GM21447 (cell line): ENCODE results near the gene IWS1.

Experiments
- ATAC-seq: cut with Tn5 transposase; IDR thresholded peaks from one replicate; pipeline ENCODE4 v1.9.1; 2021; ENCODE audit not compliant: unreplicated experiment

The IWS1 gene

DNA sequence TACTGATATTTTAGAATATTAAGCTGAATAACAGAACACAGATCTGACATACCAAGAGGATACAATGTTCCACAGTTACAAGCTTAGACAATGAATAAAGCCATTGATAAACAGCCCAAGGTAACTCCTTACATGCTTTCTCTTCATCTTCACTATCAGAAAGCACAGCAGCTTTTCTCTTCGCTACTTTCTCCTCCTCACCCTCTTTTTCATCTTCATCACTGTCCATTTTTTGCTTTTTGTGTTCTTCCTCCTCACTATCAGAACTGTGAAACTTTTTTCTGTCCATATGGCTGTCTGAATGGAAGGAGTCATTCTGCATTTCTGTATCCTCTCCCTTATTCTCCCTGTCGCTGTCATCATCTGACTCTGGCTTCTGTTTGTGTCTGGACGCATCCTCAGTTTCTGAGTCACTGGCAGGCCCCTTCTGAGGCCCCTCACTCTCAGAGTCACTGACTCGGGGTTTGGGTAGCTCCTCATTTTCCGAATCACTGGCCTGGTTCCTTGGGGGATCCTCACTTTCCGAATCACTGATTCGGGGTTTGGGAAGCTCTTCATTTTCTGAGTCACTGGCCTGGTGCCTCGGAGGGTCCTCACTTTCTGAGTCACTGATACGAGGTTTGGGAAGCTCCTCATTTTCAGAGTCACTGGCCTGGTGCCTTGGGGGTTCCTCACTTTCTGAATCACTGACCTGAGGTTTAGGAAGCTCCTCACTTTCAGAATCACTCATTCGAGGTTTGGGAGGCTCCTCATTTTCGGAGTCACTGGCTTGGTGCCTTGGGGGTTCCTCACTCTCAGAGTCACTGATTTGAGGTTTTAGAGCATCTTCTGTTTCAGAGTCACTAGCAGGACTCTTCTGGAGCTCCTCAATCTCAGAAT is 21.5 kb downstream of the IWS1 start:
- no peak for ATAC-seq

DNA sequence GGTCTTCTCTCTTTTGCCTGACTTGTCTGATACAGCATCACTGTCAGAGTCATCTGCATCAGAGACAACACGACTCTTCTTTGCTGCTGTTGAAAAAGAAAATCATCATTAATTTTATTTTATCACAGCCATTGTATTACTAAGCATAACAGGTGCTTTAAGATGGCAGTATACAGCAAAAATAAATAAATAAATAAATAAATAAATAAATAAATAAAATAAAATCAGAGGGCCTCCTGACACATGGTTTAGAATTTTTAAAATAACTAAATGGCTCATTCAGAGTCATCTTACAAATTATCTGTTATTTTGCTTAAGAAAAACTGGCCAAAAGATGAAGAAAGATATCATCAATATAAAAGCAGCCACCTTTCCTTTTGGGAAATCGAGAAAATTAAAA is 22.8 kb downstream of the IWS1 start:
- no peak for ATAC-seq

DNA sequence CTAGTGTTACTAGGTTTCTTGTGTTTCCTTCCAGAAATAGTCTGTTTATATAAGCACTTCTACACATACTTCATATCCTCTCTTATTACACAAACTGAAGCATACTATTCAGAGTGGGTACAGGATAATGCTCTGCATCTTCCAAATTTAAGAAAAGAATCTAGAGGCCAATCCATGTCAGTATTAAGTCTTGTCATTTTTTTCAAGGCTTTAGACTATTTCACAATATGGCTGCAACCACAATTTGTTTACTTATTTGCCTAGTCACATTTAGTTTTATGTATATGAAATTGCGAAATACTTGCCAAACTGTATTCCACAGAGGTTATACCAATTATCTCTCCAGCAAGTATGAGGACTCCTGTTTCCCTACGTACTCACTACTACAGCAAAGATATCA is 27.9 kb downstream of the IWS1 start:
- no peak for ATAC-seq

DNA sequence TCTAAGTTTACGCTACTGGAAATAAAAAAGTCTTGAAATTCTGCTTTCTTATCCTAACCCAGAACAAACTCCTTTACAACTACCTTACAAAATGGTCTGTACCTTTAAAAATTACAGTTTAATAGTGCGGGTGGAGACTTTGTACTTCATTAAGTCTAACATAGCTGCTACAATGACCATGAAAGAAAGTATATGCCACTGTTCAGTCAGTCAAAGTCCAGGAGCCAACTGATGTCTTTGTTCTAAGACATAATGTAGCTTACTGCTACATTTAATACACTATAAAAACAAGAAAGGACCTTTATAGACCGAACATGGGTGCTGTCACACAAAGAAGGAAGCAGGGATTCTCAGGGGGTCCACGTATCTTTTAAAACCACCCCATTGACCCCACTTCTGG is 36.0 kb downstream of the IWS1 start:
- no peak for ATAC-seq

DNA sequence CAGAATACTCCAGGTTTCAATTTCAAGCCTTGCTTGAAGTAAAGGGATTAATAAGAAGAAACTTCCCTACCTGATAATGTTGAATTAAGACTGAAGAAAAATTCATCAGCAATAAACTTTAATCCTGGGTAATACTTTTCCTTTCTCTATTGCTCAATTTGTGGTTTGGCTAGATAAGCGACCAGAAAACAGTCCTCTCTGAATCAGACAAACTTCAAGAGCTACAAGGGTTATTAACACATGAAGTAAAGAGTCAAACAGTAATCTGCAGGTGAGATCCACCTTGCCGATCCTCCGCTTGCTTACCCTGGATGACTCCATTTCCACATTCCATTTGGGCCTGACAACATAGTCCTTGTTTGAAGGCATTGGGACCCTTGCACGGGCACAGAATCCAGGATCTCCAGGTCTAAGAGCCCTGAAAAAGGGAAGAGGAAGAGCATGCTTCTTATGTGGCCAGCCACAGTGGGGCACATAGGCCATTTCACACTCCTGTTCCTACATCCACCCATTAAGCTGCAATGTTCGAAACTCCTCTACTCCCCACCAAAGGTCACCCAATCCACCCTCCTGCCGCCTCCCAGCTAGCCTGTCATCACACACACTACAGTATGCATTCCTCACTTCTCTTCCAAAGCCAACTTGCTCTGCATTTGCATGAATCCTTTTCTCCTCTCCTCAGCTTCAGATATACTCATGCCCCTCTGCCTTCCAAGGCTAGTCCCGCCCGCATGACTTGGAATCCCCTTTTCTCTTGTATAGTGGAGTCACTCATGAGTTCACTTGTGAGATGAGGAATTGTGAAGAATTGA is 39.8 kb downstream of the IWS1 start:
- no peak for ATAC-seq

DNA sequence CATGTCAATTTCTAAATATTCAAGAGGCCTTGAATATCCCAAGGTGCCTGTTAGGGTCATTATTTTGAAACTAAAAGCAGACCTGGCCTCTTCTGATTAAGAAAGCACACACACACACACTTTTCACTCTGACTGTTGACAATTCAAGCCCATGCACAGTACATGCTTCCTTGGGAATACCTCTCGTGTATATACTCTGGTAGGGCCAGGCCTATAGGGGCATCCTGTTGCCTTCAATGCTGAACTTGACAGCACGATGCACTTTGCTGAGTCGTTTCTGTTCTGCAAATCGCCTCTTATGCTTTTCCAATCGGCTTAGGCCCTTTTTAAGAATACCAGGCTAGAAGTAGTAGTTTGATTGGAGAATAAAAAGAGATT is 40.6 kb downstream of the IWS1 start:
- no peak for ATAC-seq

DNA sequence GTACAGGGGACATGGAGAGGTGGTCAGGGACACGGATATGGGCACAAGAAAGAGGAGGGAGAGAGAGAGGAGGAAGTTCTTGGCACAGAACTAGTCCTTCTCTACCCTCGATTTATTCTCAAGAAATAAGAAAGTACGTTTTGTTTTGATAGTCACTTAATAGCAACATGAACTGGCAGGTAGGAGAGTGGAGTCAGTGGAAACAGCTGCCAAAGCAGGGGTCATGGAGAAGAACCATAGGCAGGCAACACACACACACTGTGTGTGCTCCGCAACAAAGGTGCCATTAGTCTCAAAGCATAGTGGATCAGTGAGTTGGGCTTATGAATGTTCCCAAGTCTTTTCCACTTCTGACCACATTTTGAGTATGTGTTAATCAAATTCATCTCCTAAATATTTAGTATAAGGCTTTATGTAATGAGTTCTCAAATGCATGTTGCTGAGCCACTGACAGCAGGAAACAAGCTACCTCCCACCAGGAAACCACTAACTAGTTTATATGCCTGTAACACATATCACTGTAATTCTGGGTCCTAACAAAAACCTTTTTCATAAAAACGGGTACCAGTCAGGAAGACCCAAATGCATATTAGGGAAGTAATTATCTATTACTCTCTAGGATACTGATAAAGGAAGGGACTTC is 41.1 kb downstream of the IWS1 start:
- no peak for ATAC-seq

DNA sequence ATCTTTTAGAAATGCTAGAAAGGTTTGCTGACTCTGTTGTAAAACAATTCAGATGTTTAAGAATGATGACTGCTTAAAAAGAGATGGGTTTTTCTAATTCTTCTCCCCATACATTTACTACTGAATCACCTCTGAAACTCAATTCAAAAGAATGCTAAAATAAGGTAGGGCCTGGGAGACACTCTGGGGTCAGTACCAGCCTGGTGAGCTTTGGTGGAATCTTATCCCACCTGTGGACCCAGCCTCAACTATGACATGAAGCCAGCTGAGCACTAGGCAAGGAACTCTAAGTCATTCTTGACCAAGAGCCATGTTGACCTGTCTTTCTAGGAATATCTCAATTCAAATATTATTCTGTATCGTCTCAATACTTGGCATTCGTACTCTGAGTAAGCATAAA is 44.3 kb downstream of the IWS1 start:
- no peak for ATAC-seq

DNA sequence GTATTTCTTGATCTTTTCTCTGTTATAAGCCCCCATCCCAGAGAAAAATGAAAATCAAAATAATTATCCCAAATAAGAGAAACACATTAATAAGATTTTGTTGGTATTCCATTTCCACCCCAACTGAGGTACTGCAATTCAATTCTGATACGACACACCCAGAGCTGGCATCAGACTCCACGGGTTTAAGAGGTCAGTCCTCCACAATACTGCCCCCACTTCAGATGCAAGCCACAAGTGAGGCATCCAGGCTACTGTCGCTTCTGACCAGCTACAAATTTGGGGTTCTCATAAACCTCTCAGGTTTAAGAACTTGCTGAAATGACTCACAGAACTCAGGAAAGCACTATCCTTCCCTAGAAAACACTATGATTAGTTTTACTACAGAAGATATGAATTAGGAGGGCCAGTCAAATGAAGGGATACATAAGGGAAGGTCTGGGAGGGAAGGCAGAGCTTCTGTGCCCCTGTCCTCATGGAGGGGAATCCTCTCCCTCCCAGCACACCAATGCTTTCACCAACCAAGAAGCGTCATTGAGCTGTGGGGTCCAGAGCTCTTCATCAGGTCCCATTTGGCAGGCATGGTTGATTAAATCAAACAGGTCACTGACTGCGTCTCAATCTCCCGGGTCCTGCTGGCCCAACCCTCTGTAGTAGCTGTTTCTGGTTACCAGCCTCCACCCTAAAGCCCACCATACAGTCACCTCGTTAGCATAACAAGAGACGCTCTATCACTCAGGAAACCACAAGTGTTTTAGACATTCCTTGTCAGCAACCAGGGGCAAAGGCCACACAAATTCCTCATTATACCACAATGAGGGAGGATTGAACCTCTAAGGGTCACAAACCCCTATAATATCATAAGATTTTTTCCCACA is 46.2 kb downstream of the IWS1 start:
- ATAC-seq, result no peak

DNA sequence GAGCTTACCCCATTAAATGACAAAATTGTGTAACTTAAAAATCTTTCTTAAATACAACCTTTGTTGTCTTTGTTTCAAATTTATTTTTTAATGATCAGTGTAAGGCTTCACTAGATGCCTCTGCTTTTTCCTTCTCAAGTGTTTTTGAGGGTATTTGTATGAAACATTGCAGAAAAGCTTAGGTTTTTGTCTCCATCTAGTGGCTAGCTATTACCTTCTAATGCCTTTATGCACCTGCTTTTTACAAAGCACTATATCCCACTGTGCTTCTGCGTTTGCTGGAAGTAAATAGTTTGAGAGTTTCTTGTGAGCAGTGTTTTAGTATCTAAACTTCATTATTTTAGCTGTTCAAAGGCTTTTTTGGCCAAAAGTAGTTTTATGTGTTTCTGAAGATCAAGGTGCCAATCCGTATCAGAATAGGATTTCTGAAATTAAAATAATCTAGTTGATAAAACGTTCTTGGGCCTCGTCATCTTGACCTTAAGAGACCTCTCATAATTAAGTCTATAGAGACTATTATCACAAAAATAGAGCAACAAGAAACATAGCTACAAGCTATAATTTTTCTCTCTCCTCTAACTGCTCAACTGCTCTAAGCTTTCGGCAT is 47.0 kb downstream of the IWS1 start:
- ATAC-seq, result no peak

DNA sequence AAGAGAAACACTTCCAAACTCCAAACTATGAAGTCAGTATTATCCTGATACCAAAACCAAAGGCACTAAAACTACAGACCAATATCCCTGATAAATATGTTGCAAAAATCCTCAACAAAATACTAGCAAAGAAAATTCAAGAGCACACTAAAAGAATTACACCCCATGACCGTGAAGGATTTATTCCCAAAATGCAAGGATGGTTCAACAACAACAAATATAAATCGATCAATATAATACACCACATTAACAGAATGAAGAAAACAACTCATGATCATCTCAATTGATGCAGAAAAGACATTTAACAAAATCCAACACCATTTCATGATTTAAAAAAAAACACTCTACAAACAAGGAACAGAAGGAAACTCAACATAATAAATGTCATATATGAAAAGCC is 50.5 kb downstream of the IWS1 start:
- no peak for ATAC-seq

DNA sequence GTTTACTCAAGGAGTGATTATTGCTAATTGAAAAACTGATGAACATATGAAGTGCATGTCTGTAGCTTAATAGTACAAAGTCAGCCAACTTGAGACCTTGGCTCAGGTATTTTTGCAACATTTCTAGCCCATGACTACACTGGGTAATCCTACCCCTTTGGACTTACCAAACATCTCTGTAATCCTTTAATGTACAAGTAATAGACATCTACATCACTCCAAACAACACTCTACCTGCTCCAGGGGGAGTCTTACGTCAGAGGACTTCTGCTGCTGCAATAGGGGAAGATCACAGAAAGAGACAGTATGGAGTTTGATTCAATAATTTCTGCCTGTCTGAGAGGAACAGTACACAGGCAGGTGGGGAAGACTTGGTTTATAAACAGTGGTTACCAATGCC is 54.0 kb downstream of the IWS1 start:
- no peak for ATAC-seq

DNA sequence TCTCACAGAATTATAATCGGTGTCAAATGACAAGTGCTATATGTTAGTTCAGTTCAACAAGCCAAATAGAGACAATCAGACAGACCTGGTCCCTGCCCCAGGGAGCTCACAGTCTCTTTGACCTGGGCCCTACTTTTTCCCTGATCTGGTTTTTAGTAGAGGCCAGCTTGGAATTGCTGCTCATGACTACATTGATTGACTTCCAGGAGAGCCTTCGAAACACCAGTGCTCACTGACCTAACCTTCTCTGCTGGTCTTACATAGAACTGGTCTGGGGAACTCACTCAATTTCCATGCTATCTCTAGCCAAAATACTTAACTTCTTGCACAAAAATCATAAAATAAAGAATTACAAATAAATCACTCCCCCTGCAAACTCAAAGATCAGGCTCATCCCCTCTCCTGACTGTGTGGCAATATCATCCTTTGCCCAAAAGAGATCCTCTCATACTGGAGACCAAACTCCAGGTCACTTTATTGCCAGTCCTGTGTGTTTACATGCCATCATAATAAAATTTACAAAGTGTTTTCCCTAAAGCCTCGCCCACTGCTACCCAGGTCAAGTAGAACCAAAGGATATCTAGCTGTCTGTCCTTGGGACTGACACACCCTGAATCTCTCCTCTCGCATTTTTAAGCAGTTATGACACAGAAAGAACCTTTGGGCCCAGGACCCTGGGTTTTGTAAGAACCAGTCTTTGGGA is 54.9 kb downstream of the IWS1 start:
- no peak for ATAC-seq

DNA sequence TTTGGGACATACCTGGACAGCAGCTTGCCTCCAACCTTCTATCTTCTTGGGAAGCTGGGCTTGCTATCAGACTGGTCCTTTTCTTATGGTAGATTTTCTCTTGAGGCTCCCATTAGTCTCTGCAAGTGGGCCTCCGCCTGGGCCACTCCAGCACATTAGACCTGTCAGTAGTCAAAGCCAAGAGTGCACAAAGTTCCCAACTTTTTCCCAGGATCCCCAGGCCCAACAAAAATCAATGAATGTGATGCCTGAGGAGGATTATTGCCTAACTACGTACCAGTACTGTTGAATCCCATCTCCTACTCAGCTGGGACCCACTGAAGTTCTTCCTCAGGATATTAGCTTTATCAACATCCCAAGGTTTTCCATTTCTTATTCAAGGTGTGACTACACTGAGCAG is 56.3 kb downstream of the IWS1 start:
- no peak for ATAC-seq

DNA sequence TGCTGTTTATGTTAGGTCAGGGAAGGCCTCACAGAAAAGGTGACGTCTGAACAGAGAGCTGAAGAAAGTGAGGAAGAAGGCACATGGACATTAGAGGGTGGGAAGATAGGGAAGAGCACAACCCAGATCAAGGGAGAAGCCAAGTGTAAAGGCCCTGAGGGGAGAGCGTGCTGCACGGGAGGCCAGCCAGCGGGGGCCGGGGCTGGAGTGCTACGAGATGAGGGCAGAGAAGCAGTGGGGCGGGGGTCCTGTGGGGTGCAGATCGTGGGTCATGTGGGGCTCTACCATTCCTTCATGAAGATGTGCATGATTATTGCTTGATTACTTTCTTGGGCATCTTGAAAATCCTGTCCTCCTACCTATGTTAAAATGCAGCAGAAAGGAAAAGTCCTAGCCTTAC is 57.2 kb downstream of the IWS1 start:
- ATAC-seq, result no peak

DNA sequence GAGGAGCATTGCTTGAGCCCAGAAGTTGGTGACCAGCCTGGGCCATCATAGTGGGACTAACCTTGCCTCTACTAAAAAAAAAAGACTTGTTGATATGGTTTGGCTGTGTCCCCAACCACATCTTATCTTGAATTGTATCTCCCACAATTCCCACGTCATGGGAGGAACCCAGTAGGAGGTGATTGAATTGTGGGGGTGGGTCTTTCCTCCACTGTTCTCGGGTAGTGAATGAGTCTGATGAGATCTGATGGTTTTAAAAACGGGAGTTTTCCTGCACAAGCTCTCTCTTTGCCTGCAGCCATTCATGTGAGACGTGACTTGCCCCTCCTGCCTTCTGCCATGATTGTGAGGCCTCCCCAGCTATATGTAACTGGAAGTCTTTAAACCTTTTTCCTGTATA is 61.0 kb downstream of the IWS1 start:
- no peak for ATAC-seq

DNA sequence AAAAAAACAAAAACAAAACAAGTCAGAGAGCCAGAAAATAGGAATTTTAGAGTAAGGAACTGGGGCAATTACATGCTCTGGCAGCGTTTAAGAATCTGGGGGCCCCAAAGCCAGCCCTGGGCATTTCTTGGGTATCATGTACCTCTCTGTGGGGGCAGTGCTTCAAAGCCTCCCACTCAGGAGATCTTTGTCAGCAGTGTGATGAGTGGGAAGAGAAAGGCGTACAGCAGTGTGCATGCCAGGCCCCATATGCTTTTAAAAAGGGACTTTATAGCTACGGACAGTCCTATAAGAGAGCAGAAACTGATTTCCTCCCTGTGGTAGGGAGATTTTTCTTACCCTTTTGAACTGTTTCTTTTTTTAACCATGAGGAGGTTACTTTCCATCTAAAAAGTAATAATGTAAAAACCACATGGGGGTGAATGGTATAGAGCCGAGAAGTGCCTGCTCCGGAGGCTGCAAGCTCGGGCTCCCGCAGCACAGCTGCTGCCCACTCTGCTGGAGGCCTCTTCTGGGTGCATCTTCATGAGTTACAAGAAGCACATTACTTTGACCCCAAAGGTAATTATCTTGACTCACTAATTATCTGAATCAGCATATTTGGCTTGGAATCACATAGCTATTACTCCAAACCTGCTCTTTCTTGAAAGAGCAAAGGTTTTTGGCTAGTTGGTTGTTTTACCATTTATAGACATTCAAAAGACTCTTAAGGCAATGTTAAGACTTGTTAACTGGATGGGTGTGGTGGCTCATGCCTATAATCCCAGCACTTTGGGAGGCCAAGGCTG is 61.6 kb downstream of the IWS1 start:
- no peak for ATAC-seq

DNA sequence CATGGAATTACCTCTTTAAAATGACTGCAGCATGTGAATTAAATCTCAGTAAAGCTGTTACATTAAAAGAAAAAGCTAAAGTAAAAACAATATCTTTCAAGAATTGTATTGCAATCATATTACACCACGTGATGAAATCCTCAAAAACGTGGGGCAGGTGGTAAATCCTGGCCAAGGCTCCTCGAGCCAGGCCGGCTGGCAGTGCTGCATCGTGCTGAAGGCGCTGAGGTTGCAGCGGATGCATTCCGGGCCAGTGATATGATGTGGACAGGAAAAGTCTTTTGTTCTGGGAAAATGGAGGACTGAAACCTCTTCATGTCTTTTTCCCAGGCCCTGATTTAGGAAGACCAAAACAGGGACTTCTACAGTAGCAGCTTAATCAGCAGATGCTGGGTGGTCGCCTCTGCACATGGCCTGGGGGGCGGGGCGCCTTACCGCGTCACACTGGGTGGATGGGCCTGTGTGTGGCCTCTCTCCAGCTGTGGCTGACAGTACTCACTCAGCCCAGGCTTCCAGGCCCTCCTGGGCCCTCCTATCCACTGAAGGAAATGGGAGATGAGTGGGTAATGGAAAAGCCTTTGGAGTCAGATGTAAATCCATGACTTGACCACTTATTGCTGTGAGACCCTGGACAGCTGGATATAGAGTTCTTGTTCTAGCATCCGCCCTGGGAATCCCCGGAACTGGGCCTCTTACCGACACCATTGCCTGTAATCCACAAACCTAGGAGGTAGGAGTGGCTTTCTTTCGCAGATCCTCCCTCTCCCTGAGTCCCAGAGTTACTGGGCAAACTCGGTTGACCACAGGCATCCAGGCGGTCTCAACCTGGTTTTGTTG is 62.9 kb downstream of the IWS1 start:
- no peak for ATAC-seq
